GM12874 (cell line): Measurements from ENCODE around the gene DUSP22.

ENCODE experiments used
- CTCF ChIP-seq: IDR thresholded peaks from 2 replicates; pipeline ENCODE4 v1.5.1; 2011; ENCODE audit warnings: low read depth, mild to moderate bottlenecking, control low read depth, low read length, moderate library complexity; ENCODE audit not compliant: insufficient read depth

The DUSP22 gene

GRCh38 chr6:281469-282103, 10.7 kb upstream of the DUSP22 start:
- no peak for TF ChIP-seq CTCF

- no peak for TF ChIP-seq CTCF
These were observed 10.0 kb upstream of the DUSP22 start for GRCh38 chr6:282177-282866.

GRCh38 chr6:282867-283416, 9.3 kb upstream of the DUSP22 start:
- TF ChIP-seq CTCF: no peak

GRCh38 chr6:284486-284885, 7.8 kb upstream of the DUSP22 start:
- TF ChIP-seq CTCF: no peak

GRCh38 chr6:285030-285771, 7.1 kb upstream of the DUSP22 start:
- no peak for TF ChIP-seq CTCF

GRCh38 chr6:286681-287488, 5.4 kb upstream of the DUSP22 start:
- no peak for TF ChIP-seq CTCF
